Body of pancreas (tissue), 4 donors: Measurements from ENCODE around the gene BMP8B.
"Not testable (repeated sequence)": the region's sequence is repeated elsewhere in the genome, so short reads cannot be mapped to it uniquely, and the experiment has no call there.

Source experiments
- POLR2A ChIP-seq, 3 donors: fragments of 450-650 bp; IDR thresholded peaks; one replicate each; pipeline ENCODE4 v1.6.1; 2016; ENCODE audit warnings: antibody characterized with exemption in 3 of 3, mild to moderate bottlenecking in 2 of 3
- TF ChIP-seq, protein P1 (sequence below), 7 experiments: fragments of 450-650 bp in 4 of 7; fragments of 200-600 bp in 3 of 7; sonication (generic) in 3 of 7; IDR thresholded peaks; one replicate each; pipeline ENCODE4 v1.5.1; 2016 to 2019; ENCODE audit warnings: antibody characterized with exemption in 7 of 7

DNA sequence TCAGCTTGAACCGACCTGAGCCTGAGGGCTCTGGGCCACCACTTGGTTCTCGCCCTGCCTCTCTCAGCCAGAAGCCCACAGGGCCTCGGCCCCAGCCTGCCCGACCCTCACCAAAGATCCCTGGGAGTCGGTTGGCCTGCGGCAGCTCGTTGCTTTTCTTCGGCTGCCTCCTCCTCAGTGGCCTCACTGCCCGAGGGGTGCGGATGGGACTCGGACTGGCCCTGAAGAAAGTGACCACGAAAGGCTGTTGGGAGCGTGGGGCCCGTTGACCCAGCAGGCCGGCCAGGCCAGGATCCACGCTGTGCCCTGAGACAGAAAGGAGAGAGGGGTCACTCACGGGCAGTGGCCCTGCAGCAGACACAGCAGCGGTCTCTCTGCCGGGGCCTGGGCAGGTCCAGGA lies 24.2 kb downstream of the BMP8B start:
- TF ChIP-seq, protein P1, sequence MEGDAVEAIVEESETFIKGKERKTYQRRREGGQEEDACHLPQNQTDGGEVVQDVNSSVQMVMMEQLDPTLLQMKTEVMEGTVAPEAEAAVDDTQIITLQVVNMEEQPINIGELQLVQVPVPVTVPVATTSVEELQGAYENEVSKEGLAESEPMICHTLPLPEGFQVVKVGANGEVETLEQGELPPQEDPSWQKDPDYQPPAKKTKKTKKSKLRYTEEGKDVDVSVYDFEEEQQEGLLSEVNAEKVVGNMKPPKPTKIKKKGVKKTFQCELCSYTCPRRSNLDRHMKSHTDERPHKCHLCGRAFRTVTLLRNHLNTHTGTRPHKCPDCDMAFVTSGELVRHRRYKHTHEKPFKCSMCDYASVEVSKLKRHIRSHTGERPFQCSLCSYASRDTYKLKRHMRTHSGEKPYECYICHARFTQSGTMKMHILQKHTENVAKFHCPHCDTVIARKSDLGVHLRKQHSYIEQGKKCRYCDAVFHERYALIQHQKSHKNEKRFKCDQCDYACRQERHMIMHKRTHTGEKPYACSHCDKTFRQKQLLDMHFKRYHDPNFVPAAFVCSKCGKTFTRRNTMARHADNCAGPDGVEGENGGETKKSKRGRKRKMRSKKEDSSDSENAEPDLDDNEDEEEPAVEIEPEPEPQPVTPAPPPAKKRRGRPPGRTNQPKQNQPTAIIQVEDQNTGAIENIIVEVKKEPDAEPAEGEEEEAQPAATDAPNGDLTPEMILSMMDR (IDR thresholded peaks at IDR 0.05), result not testable (repeated sequence)
- TF ChIP-seq POLR2A (IDR thresholded peaks at IDR 0.05), result not testable (repeated sequence)
